ENCODE results near the gene TEAD4.

The TEAD4 gene

GRCh38 chr12:3083241-3083920, 124.2 kb downstream of the TEAD4 start:
- no peak for DNase-seq (ENCODE audit: low spot score)

GRCh38 chr12:3083921-3084347, 124.7 kb downstream of the TEAD4 start:
- no peak for DNase-seq (ENCODE audit: low spot score)

GRCh38 chr12:3084742-3085141, 125.5 kb downstream of the TEAD4 start:
- no peak for DNase-seq (ENCODE audit: low spot score)

GRCh38 chr12:3085341-3086139, 126.3 kb downstream of the TEAD4 start:
- DNase-seq (ENCODE audit: low spot score): no peak

- no peak for DNase-seq (ENCODE audit: low spot score)
Observed at GRCh38 chr12:3086211-3086610, 127.0 kb downstream of the TEAD4 start.

- no peak for DNase-seq (ENCODE audit: low spot score)
Observed at GRCh38 chr12:3086729-3087323, 127.6 kb downstream of the TEAD4 start.

- no peak for DNase-seq (ENCODE audit: low spot score)
Observed at GRCh38 chr12:3087758-3088650, 128.8 kb downstream of the TEAD4 start.

GRCh38 chr12:3089588-3089987, 130.4 kb downstream of the TEAD4 start:
- DNase-seq (ENCODE audit: low spot score): no peak

All from pons (tissue), 1 donor.